H9 (cell line): Measurements from ENCODE around the gene NOTUM. TPM values are rescaled to one million over a fixed set of nuclear protein-coding genes. Genes with fewer than 3 reads are reported as not detected.

Experiments
- DNase-seq: peaks from one replicate; pipeline ENCODE4 v3.0.0-alpha.2; 2017
- H2AFZ ChIP-seq: one replicate; pipeline ENCODE4 v1.6.1; 2013; ENCODE audit warnings: mild to moderate bottlenecking, low read length, control low read depth, moderate library complexity
- H2AK5ac ChIP-seq: 2 replicates; pipeline ENCODE4 v1.6.1; 2013; ENCODE audit warnings: low read length, control low read depth, mixed read lengths; ENCODE audit not compliant: insufficient read length
- H2BK120ac ChIP-seq: one replicate; pipeline ENCODE4 v1.6.1; 2013; ENCODE audit warnings: low read depth, mild to moderate bottlenecking, low read length, control low read depth, inconsistent platforms; ENCODE audit not compliant: poor library complexity, severe bottlenecking
- H2BK12ac ChIP-seq: 2 replicates; pipeline ENCODE4 v1.6.1; 2013; ENCODE audit warnings: low read length, control low read depth, mixed read lengths, low read depth; ENCODE audit not compliant: insufficient read length
- H2BK15ac ChIP-seq: 2 replicates; pipeline ENCODE4 v1.6.1; 2013; ENCODE audit warnings: low read depth, low read length, control low read depth
- H2BK20ac ChIP-seq: one replicate; pipeline ENCODE4 v1.6.1; 2013; ENCODE audit warnings: low read depth, mild to moderate bottlenecking, low read length, control low read depth, inconsistent platforms; ENCODE audit not compliant: poor library complexity, severe bottlenecking
- H2BK5ac ChIP-seq: 2 replicates; pipeline ENCODE4 v1.6.1; 2013; ENCODE audit warnings: low read length, control low read depth, mixed read lengths; ENCODE audit not compliant: insufficient read length
- H3K14ac ChIP-seq: 2 replicates; pipeline ENCODE4 v1.6.1; 2013; ENCODE audit warnings: low read length, control low read depth; ENCODE audit not compliant: insufficient read depth
- H3K18ac ChIP-seq: 2 replicates; pipeline ENCODE4 v1.6.1; 2013; ENCODE audit warnings: low read depth, mild to moderate bottlenecking, mixed read lengths, low read length, control low read depth; ENCODE audit not compliant: insufficient read length
- H3K23ac ChIP-seq: 2 replicates; pipeline ENCODE4 v1.6.1; 2013; ENCODE audit warnings: low read length, control low read depth, mixed read lengths, low read depth; ENCODE audit not compliant: insufficient read length
- H3K23me2 ChIP-seq: 2 replicates; pipeline ENCODE4 v1.6.1; 2013; ENCODE audit warnings: low read depth, mild to moderate bottlenecking, mixed read lengths, low read length, control low read depth; ENCODE audit not compliant: insufficient read length, poor library complexity, severe bottlenecking
- H3K27ac ChIP-seq: 2 replicates; pipeline ENCODE4 v1.5.1; 2013; ENCODE audit warnings: low read length, control low read depth, mixed read lengths, low read depth; ENCODE audit not compliant: insufficient read length
- H3K27me3 ChIP-seq: 2 replicates; pipeline ENCODE4 v1.6.1; 2013; ENCODE audit warnings: low read length, control low read depth, inconsistent platforms; ENCODE audit not compliant: insufficient read depth
- H3K4ac ChIP-seq: 2 replicates; pipeline ENCODE4 v1.6.1; 2013; ENCODE audit warnings: low read depth, mild to moderate bottlenecking, control low read depth, inconsistent platforms, low read length, moderate library complexity
- H3K4me1 ChIP-seq: 2 replicates; pipeline ENCODE4 v1.6.1; 2013; ENCODE audit warnings: low read length, control low read depth, inconsistent platforms; ENCODE audit not compliant: insufficient read depth
- H3K4me2 ChIP-seq: 2 replicates; pipeline ENCODE4 v1.6.1; 2013; ENCODE audit warnings: low read length, control low read depth, mixed read lengths; ENCODE audit not compliant: insufficient read length, insufficient read depth
- H3K56ac ChIP-seq: 2 replicates; pipeline ENCODE4 v1.6.1; 2013; ENCODE audit warnings: low read depth, mild to moderate bottlenecking, mixed read lengths, low read length, control low read depth; ENCODE audit not compliant: insufficient read length
- H3K79me1 ChIP-seq: 2 replicates; pipeline ENCODE4 v1.6.1; 2013; ENCODE audit warnings: low read depth, mild to moderate bottlenecking, moderate library complexity, low read length, control low read depth, inconsistent platforms; ENCODE audit not compliant: insufficient read depth, poor library complexity, severe bottlenecking
- H3K79me2 ChIP-seq: 2 replicates; pipeline ENCODE4 v1.6.1; 2013; ENCODE audit warnings: low read length, control low read depth, inconsistent platforms; ENCODE audit not compliant: insufficient read depth
- H3K9ac ChIP-seq: 2 replicates; pipeline ENCODE4 v1.6.1; 2013; ENCODE audit warnings: low read length, control low read depth, mixed read lengths; ENCODE audit not compliant: insufficient read length; ENCODE audit errors: extremely low read depth
- H3K9me3 ChIP-seq: one replicate; pipeline ENCODE4 v1.6.1; 2013; ENCODE audit warnings: low read depth, low read length, inconsistent platforms; ENCODE audit not compliant: control insufficient read depth
- H3T11ph ChIP-seq: one replicate; pipeline ENCODE4 v1.6.1; 2013; ENCODE audit warnings: mild to moderate bottlenecking, low read length, control low read depth, inconsistent platforms
- H4K20me1 ChIP-seq: one replicate; pipeline ENCODE4 v1.6.1; 2013; ENCODE audit not compliant: control insufficient read depth, insufficient read length, insufficient read depth
- H4K5ac ChIP-seq: 2 replicates; pipeline ENCODE4 v1.6.1; 2013; ENCODE audit warnings: low read depth, mild to moderate bottlenecking, mixed read lengths, low read length, control low read depth; ENCODE audit not compliant: insufficient read length
- H4K8ac ChIP-seq: replicated peaks from 2 replicates; pipeline ENCODE4 v1.6.1; 2013; ENCODE audit warnings: low read length, control low read depth, mixed read lengths, low read depth; ENCODE audit not compliant: insufficient read length
- H4K91ac ChIP-seq: 2 replicates; pipeline ENCODE4 v1.6.1; 2013; ENCODE audit warnings: low read depth, mild to moderate bottlenecking, moderate library complexity, mixed read lengths, low read length, control low read depth; ENCODE audit not compliant: insufficient read length
- H3K27ac Mint-ChIP-seq, 3 experiments: 2 replicates in 2 of 3; 3 replicates in 1 of 3; pipeline ENCODE4 v1.8.0; 2020 to 2021; ENCODE audit warnings: mixed read lengths in 3 of 3, mild to moderate bottlenecking in 1 of 3, moderate library complexity in 1 of 3
- H3K27me3 Mint-ChIP-seq: 2 replicates; pipeline ENCODE4 v1.8.0; 2021; ENCODE audit warnings: low read depth, mild to moderate bottlenecking, moderate library complexity, mixed read lengths
- H3K36me3 Mint-ChIP-seq, 3 experiments: 2 replicates in 2 of 3; 3 replicates in 1 of 3; pipeline ENCODE4 v1.8.0; 2020 to 2021; ENCODE audit warnings: low read depth in 3 of 3, mixed read lengths in 3 of 3; ENCODE audit not compliant: insufficient read depth in 1 of 3
- H3K4me1 Mint-ChIP-seq, 2 experiments: 2 replicates each; pipeline ENCODE4 v1.8.0; 2020; ENCODE audit warnings: mixed read lengths in 2 of 2
- H3K4me3 Mint-ChIP-seq, 2 experiments: 2 replicates in 1 of 2; 3 replicates in 1 of 2; pipeline ENCODE4 v1.8.0; 2020 to 2021; ENCODE audit warnings: mild to moderate bottlenecking in 2 of 2, mixed read lengths in 2 of 2, moderate library complexity in 1 of 2
- H3K9me3 Mint-ChIP-seq, 2 experiments: 2 replicates in 1 of 2; 3 replicates in 1 of 2; pipeline ENCODE4 v1.8.0; 2020; ENCODE audit warnings: mild to moderate bottlenecking in 2 of 2, mixed read lengths in 2 of 2, moderate library complexity in 1 of 2
- WGBS: extraction: QIAGEN DNeasy Blood & Tissue Kit; methylation state at CpG from one replicate; pipeline ENCODE4 v1.1.7; 2013; ENCODE audit warnings: missing lambda C conversion rate, low lambda C conversion rate, mixed read lengths; ENCODE audit not compliant: insufficient read length; ENCODE audit errors: extremely low coverage; 5-methylcytosine and 5-hydroxymethylcytosine counted together
- total RNA-seq: library from RNA; stranded (reverse); gene quantifications from 2 replicates; pipeline ENCODE4 v1.2.1, GENCODE V29; 2021
- TF ChIP-seq, protein P1 (sequence below): fragments of 200-600 bp; sonication (generic); conservative IDR thresholded peaks from 3 replicates; pipeline ENCODE4 v1.8.0; 2021; ENCODE audit warnings: antibody characterized with exemption, mild to moderate bottlenecking

Gene NOTUM
- total RNA-seq, 1 experiment from 2014 or later, result 2.1 TPM

DNA sequence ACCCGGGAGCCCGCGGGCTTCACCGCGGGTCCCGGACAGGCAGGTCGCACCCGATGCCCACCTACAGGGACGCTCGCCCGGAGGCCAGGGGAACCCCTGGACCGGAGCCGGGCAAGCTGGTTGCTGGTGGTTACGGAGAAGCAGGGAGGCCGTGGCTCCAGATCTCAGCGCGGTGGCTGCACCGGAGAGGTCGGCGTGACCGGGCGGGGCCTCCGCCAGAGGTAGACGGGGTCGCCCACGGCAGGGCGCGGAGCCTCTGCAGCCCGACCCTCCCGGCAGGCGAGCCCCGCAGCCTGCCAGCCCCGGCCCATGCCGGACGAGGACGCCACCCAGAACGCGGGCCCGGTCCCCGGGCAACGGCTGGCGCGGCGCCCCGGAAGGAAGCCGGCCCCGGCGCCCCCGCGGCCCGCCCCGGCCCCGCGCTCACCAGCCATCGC, 50.1 kb downstream of the NOTUM start:
- Histone ChIP-seq H2BK12ac (no peak overlapping the region), H4K5ac (no peak overlapping the region), H3K14ac (no peak overlapping the region), H3K27ac (no peak overlapping the region), H2AFZ (no peak overlapping the region), H3K79me2 (no peaks in the 10 kb centered on the region), H3K27me3 (no peaks in the 10 kb centered on the region), H2BK120ac (no peak overlapping the region), H2AK5ac (no peak overlapping the region), H4K8ac (no peak overlapping the region), H4K20me1 (no peaks in the 10 kb centered on the region), H3K4me2 (peak overlapping the region; percentile 48), H3K4ac (no peak overlapping the region), H3K56ac (no peak overlapping the region), H4K91ac (no peak overlapping the region), H3T11ph (no peak overlapping the region), H3K9ac (peak overlapping the region; percentile 1), H3K4me1 (no peaks in the 10 kb centered on the region), H2BK20ac (no peak overlapping the region), H3K9me3 (no peaks in the 10 kb centered on the region), H2BK5ac (no peak overlapping the region), H2BK15ac (no peak overlapping the region; the same call in 1 of the 2 replicates), H3K79me1 (no peaks in the 10 kb centered on the region), H3K23me2 (peaks cover 6% of the 10 kb centered on the region), H3K18ac (no peak overlapping the region), H3K23ac (no peak overlapping the region)
- Mint-ChIP-seq H3K4me3 (peak overlapping the region; percentile 79 to 92), H3K4me1 (peaks cover 0 to 2% of the 10 kb centered on the region in 2 experiments; a peak in 2 of 4 replicates), H3K36me3 (peaks cover 15 to 41% (median 34%) of the 10 kb centered on the region in 3 experiments; a peak in 6 of 7 replicates), H3K27me3 (no peaks in the 10 kb centered on the region), H3K27ac (no peak overlapping the region), H3K9me3 (no peaks in the 10 kb centered on the region)
- DNase-seq, result no peak
- no CpG with 5 or more reads among the region's 55 CpGs for WGBS
- TF ChIP-seq, protein P1, sequence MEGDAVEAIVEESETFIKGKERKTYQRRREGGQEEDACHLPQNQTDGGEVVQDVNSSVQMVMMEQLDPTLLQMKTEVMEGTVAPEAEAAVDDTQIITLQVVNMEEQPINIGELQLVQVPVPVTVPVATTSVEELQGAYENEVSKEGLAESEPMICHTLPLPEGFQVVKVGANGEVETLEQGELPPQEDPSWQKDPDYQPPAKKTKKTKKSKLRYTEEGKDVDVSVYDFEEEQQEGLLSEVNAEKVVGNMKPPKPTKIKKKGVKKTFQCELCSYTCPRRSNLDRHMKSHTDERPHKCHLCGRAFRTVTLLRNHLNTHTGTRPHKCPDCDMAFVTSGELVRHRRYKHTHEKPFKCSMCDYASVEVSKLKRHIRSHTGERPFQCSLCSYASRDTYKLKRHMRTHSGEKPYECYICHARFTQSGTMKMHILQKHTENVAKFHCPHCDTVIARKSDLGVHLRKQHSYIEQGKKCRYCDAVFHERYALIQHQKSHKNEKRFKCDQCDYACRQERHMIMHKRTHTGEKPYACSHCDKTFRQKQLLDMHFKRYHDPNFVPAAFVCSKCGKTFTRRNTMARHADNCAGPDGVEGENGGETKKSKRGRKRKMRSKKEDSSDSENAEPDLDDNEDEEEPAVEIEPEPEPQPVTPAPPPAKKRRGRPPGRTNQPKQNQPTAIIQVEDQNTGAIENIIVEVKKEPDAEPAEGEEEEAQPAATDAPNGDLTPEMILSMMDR, result no peak
